Measurements from ENCODE around the gene DGKB.

- TF ChIP-seq GATA2 (IDR thresholded peaks at IDR 0.05; ENCODE audit: low read depth, low read length) (no peak), GATA3 (IDR thresholded peaks at IDR 0.05; ENCODE audit: low read depth, low read length) (no peak)
Observed at GRCh38 chr7:14242175-14242574, 660.4 kb downstream of the DGKB start.
